DLD1 (cell line): ENCODE results near the gene PAK4.
"Not testable (repeated sequence)": the region's sequence is repeated elsewhere in the genome, so short reads cannot be mapped to it uniquely, and the experiment has no call there.

Source experiments
- in situ Hi-C: cut with HindIII; loops from 2 replicates; pipeline ENCODE4 v1.10.0; 2017; ENCODE audit warnings: low sequenced_read_pairs

The PAK4 gene

DNA sequence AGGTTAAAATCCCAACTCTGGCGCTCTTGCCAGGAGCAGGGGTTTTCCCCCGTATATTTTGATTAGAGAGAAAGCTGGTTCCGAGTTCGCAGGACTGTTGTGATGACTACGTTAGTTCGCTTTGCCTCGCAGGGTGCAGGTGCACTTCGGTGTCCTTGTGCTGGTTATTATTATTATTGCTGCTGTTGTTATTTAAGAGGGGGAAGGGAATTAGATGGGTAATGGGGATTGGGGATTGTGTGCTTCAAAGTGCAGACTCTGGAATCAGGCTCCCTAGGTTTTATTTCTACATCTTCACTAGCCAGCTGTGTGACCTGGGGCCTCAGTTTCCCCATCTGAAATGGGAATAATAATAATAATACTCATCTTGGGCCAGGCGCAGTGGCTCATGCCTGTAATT, 26.2 kb upstream of the PAK4 start:
- in situ Hi-C loops = no loop called here

DNA sequence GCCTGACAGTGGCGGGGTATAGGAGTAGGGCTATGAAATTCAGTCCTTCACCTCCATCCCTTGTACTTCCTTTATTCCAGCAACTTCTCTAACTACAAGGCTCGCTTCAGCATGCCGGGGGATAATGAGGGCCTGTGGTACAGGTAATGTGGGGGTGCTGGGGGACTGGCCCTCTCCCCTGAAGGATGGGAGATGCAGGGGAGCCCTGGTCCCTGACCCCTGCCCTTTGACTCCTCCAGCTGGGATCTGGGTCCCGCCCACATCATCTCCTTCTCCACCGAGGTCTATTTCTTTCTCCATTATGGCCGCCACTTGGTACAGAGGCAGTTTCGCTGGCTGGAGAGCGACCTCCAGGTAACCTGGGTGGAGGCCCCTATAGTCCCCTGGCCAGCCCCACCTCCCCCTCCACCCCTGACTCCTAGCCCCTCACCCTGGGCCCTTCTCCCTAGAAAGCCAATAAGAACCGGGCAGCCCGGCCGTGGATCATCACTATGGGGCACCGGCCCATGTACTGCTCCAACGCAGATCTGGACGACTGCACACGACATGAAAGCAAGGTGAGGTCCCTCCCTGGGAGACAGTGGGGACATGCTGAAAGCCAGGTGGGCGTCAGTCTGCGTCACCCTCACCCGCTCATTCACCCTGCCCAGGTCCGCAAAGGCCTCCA, 25.0 kb upstream of the PAK4 start:
- in situ Hi-C loops = no loop called here

DNA sequence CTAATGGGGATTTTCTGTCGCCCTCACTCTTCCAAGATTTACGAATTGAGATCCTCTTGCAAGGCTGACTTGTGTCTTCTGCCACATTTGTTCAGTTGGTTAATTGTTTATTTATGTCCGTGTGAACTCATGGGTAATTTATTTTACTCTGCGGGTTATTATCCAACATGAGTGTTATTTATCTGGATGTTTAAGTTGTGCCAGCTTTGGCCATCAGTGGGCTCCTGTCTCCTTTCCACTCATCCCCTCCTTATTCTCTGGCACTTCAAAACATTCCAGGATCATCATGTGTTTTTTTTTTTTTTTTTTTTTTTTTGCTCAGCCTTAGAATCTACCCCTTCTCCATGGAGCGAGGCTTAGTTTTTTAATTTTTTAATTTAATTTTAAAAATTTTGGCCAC, 22.4 kb upstream of the PAK4 start:
- in situ Hi-C loops = no loop called here

DNA sequence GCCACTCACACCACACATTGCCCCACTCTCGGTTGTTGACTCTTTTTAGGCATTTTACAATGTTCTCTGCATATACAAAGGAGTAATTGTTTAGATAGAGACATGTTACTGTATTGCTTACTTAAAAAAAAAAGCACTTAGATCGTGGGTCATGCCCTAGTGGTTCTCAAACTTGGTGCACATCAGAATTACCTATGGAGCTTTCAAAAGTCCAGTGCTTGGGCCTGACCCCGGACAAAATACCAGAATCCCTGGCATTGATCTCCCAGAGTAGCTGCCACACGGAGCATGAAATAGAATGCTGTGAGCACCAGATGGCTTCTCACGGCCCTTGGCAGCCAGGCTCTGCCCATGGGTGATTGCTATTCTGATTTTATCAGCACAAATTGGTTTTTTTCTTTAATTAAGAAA, 21.4 kb upstream of the PAK4 start:
- in situ Hi-C loops = no loop called here

DNA sequence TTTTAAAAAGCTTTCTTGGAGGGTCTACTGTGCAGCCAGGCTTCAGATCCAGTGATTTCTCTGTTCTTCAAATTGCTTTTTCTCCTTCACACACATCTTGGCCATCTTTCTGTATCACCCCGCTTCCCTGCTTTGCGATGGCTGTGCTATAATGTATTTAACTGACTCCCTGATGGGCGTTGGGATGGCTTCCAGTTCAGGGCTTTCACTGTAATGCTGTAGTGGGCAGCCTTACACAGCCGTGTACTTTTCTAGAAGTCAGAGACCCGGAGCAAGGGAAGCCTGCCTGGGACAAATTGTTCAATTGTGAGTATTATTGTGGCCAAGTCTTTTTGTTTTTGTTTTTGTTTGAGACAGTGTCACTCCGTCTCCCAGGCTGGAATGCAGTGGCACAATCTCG, 19.4 kb upstream of the PAK4 start:
- in situ Hi-C loops = no loop called here

DNA sequence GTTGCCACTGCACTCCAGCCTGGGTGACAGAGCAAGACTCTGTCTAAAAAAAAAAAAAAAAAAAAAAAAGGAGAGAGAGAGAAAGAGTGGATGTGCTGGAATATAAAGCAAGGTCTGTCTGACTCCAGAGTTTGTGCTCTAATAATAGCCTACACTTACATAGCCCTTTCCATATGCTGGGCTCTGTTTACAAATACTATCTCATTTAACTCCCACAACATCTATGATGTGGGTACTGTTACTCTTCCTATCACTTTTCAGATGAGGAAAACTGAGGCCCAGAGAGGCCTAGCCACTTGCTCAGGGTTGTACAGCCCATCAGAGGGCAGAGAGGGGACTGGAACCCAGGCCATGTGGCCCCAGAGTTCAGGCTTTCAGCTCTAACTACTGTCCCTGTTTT, 15.9 kb upstream of the PAK4 start:
- in situ Hi-C loops = no loop called here

DNA sequence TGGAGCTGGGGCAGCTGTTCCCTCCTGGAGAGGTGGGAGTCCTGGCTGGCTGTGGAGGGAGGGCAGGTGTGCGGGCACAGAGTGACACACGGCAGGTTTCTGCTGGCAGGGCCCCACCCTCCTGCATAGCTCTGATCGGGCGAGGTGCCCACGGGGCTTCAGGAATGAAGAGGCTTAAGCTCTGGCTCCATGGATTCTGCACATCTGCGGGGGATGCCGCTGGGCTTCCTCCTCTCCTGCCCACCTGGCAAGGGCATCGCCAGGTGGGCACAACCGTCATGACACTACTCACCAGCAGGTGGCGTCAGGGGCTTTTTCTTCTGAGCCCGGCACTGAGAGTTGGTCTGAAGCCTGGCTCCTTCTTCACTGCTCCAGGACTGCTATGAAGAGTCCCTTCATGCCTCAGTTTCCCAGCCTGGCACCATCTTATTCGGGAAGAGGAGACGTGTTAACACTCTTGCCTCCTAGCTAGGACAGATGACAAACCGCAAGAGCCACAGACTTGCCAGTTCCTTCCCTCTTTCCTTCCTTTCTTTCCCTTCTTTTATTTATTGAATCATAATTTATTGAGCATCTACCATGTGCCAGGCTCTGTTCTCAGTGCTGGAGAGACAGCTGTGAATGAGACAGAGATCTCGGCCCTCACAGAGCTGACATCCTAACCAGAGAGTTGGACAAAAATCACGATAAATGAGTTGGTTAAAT, 15.2 kb upstream of the PAK4 start:
- in situ Hi-C loops = no loop called here

DNA sequence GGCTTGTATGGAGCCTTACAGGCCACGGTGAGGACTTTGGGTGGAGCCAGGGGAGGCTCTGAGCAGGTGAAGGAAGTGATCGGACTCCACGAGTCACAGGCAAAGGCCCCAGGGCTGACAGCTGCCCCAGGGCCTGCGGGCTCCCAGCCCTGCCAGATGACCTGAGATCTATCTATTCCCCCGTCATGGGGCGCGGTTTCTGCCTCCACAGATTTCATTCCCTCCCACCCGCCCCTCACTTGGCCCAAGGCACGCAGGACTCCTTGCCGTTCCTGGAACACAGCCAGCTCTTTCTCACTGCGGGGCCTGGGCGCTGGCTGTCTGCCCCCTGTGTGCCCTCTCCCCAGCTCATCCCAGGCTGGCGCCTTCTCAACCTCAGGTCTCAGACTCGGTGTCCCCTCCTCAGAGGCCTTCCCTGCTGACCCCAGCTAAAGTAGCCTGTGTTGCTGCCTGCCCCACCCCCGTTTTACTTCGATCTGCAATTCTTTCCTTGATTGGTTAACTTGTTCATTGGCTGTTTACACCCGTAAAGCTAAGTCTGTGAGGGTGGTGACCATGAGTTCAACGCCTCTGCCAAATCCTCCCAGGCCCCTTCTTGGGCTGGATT, 13.9 kb upstream of the PAK4 start:
- in situ Hi-C loops = no loop called here

DNA sequence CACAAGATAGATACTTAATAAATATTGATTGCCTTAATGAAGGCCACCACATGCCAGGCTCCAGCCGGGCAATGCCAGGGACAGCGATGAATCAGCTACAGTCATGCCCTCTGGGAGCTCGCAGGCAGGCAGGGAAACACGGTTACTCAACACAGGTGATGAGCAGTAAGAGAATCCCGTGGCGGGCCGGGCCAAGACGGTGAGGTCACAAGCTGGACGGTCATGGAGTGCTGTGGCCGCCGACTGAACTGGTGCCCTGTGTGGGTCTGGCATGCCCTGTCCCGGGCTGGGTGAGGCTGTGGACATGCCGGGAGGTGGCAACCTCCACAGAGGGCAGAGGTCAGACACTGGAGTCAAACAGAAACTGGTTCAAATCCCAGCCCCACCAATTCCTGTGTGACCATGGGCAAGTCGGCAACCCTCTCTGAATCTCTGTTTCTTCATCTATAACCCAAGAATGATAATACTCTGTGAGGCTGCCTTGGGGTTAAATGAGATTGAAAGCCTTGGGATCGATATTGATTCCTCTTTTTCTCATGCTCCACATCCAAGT, 13.2 kb upstream of the PAK4 start:
- in situ Hi-C loops = no loop called here

DNA sequence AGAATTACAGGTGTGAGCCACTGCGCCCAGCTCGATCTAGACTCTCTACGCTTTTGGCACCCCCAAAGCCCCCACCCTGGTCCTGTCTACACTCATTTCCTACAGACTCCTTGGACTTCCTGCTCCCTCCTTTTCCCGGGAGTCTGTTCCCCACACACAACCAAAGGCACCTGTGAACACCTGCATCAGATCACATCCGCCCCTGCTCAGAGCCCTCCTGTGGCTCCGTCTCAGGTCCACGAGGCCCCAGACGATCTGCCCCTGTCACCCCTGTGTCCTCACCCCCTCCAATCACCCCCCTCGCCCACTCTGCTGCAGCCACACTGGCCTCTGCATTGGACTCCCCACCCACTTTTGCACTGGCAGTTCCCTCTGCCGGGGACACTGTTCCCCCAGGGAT, 12.4 kb upstream of the PAK4 start:
- in situ Hi-C loops = no loop called here

DNA sequence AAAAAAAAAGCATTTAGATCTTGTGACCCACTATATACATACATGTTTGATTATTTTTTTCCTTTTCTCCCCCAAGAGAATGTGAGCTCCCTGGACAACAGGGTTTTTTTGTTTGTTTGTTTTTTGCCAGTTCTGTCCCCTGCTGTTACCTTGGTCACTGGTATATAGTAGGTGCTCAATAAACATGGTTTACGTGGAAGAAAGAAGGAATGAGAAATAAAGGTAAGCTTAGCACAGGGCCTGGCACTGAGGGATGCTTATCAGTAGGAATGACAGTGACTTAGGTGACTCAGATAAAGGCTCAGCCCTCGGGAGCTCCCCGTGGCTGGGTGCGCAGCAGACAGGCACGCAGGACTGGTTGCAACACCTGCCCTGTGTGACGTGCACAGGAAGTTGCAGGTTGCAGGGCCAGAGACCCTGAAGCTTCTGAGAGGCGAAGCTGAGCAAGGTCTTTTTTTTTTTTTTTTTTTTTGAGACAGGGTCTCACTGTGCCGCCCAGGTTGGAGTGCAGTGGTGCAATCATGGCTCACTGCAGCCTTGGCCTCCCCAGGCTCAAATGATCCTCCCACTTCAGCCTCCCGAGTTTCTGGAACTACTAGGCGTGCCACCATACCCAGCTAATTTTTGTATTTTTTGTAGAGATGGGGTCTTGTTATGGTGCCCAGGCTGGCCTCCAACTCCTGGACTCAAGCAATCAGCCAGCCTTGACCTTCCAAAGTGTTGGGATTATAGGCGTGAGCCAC, 10.3 kb upstream of the PAK4 start:
- in situ Hi-C loops = no loop called here

DNA sequence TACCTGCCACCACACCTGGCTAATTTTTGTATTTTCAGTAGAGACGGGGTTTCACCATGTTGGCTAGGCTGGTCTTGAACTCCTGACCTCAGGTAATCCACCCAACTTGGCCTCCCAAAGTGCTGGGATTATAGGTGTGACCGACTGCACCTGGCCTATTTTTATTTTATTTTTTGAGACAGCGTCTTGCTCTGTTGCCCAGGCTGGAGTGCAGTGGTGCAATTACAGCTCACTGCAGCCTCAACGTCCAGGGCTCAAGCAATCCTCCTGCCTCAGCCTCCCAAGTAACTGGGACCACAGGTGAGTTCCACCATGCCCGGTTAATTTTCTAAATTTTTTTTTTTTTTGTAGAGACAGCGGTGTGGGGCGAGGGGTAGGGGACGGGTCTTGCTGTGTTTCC, 8.6 kb upstream of the PAK4 start:
- in situ Hi-C loops = not testable (repeated sequence)

DNA sequence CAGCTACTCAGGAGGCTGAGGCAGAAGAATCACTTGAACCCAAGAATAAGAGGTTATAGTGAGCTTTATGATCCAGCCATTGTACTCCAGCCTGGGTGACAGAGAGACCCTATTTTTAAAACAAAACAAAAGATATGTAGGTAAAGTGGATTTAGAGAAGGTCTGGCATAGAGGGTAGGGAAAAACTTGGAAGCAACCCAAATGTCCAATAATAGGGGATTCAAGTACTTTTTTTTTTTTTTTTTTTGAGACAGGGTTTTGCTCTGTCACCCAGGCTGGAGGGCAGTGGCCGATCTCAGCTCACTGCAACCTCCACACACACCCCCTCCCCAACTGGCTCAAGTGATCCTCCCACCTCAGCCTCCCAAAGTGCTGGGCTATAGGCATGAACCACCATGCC, 5.8 kb upstream of the PAK4 start:
- in situ Hi-C loops = no loop called here

DNA sequence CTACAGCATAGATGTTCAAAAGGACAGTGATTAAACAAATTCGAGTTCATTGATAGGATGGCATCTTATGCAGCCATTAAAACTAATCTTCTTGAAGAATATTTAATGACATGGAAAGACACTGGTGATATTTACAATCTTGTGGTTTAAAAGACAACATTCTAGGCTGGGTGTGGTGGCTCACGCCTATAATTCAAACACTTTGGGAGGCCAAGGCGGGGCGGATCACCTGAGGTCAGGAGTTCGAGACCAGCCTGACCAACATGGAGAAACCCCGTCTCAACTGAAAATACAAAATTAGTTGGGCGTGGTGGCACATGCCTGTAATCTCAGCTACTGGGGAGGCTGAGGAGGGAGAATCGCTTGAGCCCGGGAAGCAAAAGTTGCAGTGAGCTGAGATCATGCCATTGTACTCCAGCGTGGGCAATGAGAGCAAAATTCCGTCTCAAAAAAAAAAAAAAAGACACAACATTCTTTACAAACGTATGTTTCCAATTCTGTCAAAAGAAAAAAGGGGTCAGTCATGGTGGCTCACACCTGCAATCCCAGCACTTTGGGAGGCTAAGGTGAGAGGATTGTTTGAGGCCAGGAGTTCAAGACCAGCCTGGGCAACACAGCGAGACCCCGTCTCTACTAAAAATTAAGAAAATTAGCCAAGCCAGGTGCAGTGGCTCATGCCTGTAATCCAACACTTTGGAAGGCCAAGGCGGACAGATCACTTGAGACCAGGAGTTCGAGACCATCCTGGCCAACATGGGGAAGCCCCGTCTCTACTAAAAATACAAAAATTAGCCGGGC, 2.5 kb upstream of the PAK4 start:
- in situ Hi-C loops = no loop called here

DNA sequence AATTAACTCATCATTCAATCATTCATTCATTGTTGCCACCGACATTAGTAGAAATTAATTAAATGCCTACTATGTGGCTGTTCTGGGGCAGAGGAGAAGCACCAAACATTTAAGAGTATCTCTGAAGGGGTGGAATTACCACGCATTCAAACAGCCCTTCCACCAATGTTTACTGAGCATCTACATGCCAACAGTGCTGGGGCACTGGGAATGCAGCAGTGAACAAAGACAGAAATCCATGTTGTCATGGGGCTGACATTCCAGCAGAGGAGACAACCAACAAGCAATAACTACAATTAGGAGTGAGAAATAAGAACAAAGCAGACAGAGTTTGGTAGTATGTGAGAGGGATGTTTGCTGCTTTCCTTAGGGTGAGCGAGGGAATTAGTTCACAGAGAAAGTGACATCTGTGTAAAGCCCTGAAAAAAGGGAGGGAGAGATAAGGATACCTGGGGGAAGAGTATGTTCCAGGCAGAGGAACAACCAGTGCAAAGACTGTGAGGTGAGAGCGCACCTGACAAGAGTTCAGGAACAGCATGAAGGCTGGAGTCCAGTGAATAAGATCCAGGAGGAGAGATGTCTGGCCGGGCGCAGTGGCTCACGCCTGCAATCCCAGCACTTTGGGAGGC, 1.3 kb upstream of the PAK4 start:
- in situ Hi-C loops = no loop called here

DNA sequence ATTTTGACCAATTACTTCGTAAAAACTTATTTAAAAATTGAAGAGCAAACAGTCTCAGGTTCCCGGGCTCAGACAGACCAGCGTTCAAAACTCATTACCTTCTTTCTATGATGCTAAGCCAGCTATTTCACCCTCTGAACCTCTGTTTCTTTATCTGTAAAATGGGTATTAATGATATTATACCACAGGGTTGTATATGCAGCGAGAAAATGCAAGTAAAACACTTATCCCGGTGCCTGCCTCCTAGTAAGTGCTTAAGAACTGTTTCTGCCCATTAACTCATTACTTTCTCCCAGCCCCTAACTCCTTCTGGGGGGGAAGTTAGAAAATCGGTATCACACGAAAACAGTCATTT, 410 bp upstream of the PAK4 start:
- in situ Hi-C loops = no loop called here

DNA sequence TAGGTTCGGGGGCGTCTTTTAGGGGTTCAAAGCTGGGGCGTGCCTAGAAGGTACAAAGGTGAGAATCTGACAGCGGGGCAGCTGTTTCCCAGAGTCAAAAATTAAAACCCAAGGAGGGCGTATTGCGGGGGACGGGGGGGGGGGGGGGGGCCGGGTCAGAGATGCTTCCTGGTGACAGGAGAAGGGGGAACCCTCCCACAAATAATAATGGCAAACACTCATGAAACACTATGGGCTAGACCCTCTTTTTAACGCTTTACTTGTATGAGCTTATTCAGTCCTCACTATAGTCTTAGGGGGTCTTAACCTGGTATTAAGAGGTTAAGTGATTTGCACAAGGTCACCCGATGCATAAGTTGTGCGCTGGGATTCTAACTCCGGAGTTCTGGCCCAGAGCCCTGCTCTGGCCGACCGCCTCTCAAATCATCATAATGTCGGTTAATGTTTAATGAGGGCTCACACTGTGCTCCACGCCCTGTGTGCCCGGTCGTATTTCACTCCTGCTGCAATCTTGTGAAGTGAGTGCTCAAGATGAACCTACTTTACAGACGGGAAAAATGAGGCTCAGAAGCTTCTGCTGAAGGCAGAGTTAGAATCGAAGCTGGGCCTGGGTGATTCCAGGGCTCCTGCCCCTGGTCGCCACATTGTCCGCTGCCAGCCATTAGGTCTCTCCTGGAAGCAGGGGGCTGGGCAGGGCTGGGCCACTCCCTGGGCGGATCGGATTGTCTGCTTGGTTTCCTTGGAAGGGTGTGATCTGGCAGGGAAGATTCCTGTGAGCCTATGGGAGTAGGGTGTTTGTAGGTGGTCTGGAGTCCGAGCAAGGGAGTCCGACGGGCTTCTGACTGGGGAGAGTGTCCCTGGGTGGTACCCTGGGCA, 964 bp downstream of the PAK4 start:
- in situ Hi-C loops = no loop called here

DNA sequence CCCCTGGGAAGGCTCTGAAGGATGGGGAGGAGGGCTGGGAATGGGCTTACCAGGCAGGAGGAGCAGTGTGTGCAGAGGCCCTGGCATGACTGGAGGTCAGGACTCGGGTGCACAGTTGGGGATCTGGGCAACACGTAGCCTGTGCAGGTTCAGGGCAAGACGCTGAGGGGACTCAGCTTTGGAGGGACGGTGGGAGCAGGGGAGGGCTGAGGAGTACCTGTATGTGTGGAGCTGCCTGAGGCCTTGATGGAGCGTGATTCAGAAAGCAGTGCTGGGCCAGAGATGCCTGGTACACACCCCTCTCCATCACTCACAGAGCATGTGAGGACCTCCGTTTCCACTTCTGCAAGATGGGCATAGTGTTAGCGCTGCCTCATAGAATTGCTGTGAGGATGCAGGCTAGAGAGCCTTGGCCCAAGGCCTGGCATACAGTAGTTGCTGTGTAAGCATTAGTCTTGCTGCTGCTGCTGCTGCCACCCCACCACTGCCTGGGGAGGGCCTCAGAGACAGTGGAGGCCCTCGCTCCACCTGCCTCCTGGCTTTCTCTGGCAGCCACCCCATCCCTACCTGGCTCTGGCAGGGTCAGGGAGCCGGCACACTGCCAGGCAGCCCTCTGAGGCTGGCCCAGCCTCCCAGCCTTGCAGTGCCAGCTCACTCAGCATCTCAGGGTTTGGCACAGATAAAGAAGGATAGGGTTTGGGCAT, 2.4 kb downstream of the PAK4 start:
- in situ Hi-C loops = no loop called here
